SK-N-SH treated with all-trans-retinoic acid at 6 μM for 48 hours (cell line): Measurements from ENCODE around the gene SLC25A10.
A peak's percentile ranks its signal among the peaks of the same experiment; 100 is the strongest.

Experiments used
- ATAC-seq: fragments of 200-7000 bp; cut with Tn5 transposase; 3 replicates; pipeline ENCODE4 v1.9.1; 2020; ENCODE audit warnings: mild to moderate bottlenecking, moderate library complexity
- BACH2 ChIP-seq: fragments of 250-450 bp; sonication (Bioruptor Pico); IDR thresholded peaks from 2 replicates; pipeline ENCODE4 v1.9.0; 2021; ENCODE audit warnings: mild to moderate bottlenecking, borderline replicate concordance
- ESRRG ChIP-seq: fragments of 250-450 bp; sonication (Bioruptor Pico); IDR thresholded peaks from 2 replicates; pipeline ENCODE4 v1.6.1; 2021; ENCODE audit warnings: mild to moderate bottlenecking
- GLIS3 ChIP-seq: fragments of 250-450 bp; sonication (Bioruptor Pico); IDR thresholded peaks from 2 replicates; pipeline ENCODE4 v1.5.0; 2020; ENCODE audit warnings: mild to moderate bottlenecking, moderate library complexity
- OSR1 ChIP-seq: fragments of 250-450 bp; sonication (Bioruptor Pico); IDR thresholded peaks from 2 replicates; pipeline ENCODE4 v1.8.0; 2022; ENCODE audit warnings: moderate library complexity, mild to moderate bottlenecking, inconsistent platforms
- POU6F1 ChIP-seq: fragments of 250-450 bp; sonication (Bioruptor Pico); IDR thresholded peaks from 2 replicates; pipeline ENCODE4 v1.8.0; 2021; ENCODE audit warnings: low read depth, mild to moderate bottlenecking, moderate library complexity, borderline replicate concordance
- PPARA ChIP-seq: fragments of 250-450 bp; sonication (Bioruptor Pico); IDR thresholded peaks from 2 replicates; pipeline ENCODE4 v1.5.0; 2020; ENCODE audit warnings: mild to moderate bottlenecking, borderline replicate concordance
- SNAI2 ChIP-seq: fragments of 250-450 bp; sonication (Bioruptor Pico); IDR thresholded peaks from 2 replicates; pipeline ENCODE4 v1.5.0; 2020; ENCODE audit warnings: mild to moderate bottlenecking, moderate library complexity
- TOX ChIP-seq: fragments of 250-450 bp; sonication (Bioruptor Pico); IDR thresholded peaks from 2 replicates; pipeline ENCODE4 v1.8.0; 2021; ENCODE audit warnings: mild to moderate bottlenecking, moderate library complexity, borderline replicate concordance
- TSHZ2 ChIP-seq: fragments of 250-450 bp; sonication (Bioruptor Pico); IDR thresholded peaks from 2 replicates; pipeline ENCODE4 v1.5.0; 2020; ENCODE audit warnings: mild to moderate bottlenecking, moderate library complexity
- ZC3H10 ChIP-seq: fragments of 250-450 bp; sonication (Bioruptor Pico); IDR thresholded peaks from 2 replicates; pipeline ENCODE4 v1.5.1; 2021; ENCODE audit warnings: mild to moderate bottlenecking, moderate library complexity
- ZFP3 ChIP-seq: fragments of 250-450 bp; sonication (Bioruptor Pico); IDR thresholded peaks from 2 replicates; pipeline ENCODE4 v1.5.0; 2020; ENCODE audit warnings: mild to moderate bottlenecking, moderate library complexity
- ZFP30 ChIP-seq: fragments of 450-650 bp; formaldehyde crosslinking; IDR thresholded peaks from 2 replicates; pipeline ENCODE4 v1.5.0; 2022; ENCODE audit warnings: mild to moderate bottlenecking, moderate library complexity
- ZNF565 ChIP-seq: fragments of 450-650 bp; formaldehyde crosslinking; conservative IDR thresholded peaks from 2 replicates; pipeline ENCODE4 v1.5.0; 2020; ENCODE audit warnings: low read depth, mild to moderate bottlenecking, moderate library complexity
- ZNF8 ChIP-seq: fragments of 450-650 bp; formaldehyde crosslinking; IDR thresholded peaks from 2 replicates; pipeline ENCODE4 v1.5.0; 2020; ENCODE audit warnings: mild to moderate bottlenecking, moderate library complexity
- TF ChIP-seq, protein P1 (sequence below): fragments of 250-450 bp; sonication (Bioruptor Pico); IDR thresholded peaks from 2 replicates; pipeline ENCODE4 v1.8.0; 2020; ENCODE audit warnings: mild to moderate bottlenecking, moderate library complexity, borderline replicate concordance

The SLC25A10 gene

GRCh38 chr17:81726004-81726403 lies 13.9 kb downstream of the SLC25A10 start:
- no peak for TF ChIP-seq TSHZ2
- TF ChIP-seq, all 23 proteins: peak for 0
- ATAC-seq, result no peak

- ATAC-seq, result no peak
- no peak for TF ChIP-seq OSR1 (CRISPR knock-in tag)
- TF ChIP-seq ESRRG (CRISPR knock-in tag), result no peak
- TF ChIP-seq ZFP30 (CRISPR knock-in tag), result no peak
- TF ChIP-seq SNAI2 (CRISPR knock-in tag), result no peak
These were observed 15.4 kb downstream of the SLC25A10 start for GRCh38 chr17:81727324-81728031.

GRCh38 chr17:81733507-81734404 lies 21.7 kb downstream of the SLC25A10 start:
- TF ChIP-seq ESRRG (CRISPR knock-in tag), result no peak
- TF ChIP-seq ZNF8 (CRISPR knock-in tag), result no peak
- TF ChIP-seq GLIS3 (CRISPR knock-in tag), result no peak
- no peak for TF ChIP-seq ZC3H10 (CRISPR knock-in tag)
- TF ChIP-seq, protein P1, sequence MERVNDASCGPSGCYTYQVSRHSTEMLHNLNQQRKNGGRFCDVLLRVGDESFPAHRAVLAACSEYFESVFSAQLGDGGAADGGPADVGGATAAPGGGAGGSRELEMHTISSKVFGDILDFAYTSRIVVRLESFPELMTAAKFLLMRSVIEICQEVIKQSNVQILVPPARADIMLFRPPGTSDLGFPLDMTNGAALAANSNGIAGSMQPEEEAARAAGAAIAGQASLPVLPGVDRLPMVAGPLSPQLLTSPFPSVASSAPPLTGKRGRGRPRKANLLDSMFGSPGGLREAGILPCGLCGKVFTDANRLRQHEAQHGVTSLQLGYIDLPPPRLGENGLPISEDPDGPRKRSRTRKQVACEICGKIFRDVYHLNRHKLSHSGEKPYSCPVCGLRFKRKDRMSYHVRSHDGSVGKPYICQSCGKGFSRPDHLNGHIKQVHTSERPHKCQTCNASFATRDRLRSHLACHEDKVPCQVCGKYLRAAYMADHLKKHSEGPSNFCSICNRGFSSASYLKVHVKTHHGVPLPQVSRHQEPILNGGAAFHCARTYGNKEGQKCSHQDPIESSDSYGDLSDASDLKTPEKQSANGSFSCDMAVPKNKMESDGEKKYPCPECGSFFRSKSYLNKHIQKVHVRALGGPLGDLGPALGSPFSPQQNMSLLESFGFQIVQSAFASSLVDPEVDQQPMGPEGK, result no peak
- TF ChIP-seq TSHZ2, result no peak
- TF ChIP-seq ZNF565 (CRISPR knock-in tag), result no peak
- TF ChIP-seq SNAI2 (CRISPR knock-in tag), result no peak
- TF ChIP-seq BACH2 (CRISPR knock-in tag), result no peak
- TF ChIP-seq PPARA (CRISPR knock-in tag), result no peak
- TF ChIP-seq ZFP3, result no peak
- no peak for TF ChIP-seq POU6F1 (CRISPR knock-in tag)
- no peak for TF ChIP-seq TOX (CRISPR knock-in tag)
- TF ChIP-seq, all 23 proteins: peak for 0
- peak; percentile 95 for ATAC-seq
